Trophoblast cell (in vitro differentiated cells and primary cell): Measurements from ENCODE around the gene CRYGN.
A peak's percentile ranks its signal among the peaks of the same experiment; 100 is the strongest.

Experiments used
- DNase-seq, 2 donors: peaks; one replicate each; pipeline ENCODE4 v3.0.0-alpha.2; 2016
- H2AFZ ChIP-seq: 2 replicates; pipeline ENCODE4 v1.6.1; 2013; ENCODE audit warnings: low read length, moderate library complexity, mild to moderate bottlenecking; ENCODE audit not compliant: insufficient read depth, poor library complexity
- H2AK5ac ChIP-seq: 2 replicates; pipeline ENCODE4 v1.6.1; 2013; ENCODE audit warnings: mild to moderate bottlenecking, low read length
- H2BK120ac ChIP-seq: 2 replicates; pipeline ENCODE4 v1.6.1; 2013; ENCODE audit warnings: low read length, mild to moderate bottlenecking, moderate library complexity; ENCODE audit not compliant: insufficient read depth, poor library complexity
- H2BK12ac ChIP-seq: 2 replicates; pipeline ENCODE4 v1.6.1; 2013; ENCODE audit warnings: mild to moderate bottlenecking, low read length, moderate library complexity
- H2BK5ac ChIP-seq: 2 replicates; pipeline ENCODE4 v1.6.1; 2013; ENCODE audit warnings: low read length, low read depth, moderate library complexity, mild to moderate bottlenecking; ENCODE audit not compliant: poor library complexity
- H3K14ac ChIP-seq: 2 replicates; pipeline ENCODE4 v1.6.1; 2013; ENCODE audit warnings: mild to moderate bottlenecking, low read length
- H3K18ac ChIP-seq: 2 replicates; pipeline ENCODE4 v1.6.1; 2013; ENCODE audit warnings: mild to moderate bottlenecking, low read length
- H3K23ac ChIP-seq: 2 replicates; pipeline ENCODE4 v1.6.1; 2013; ENCODE audit warnings: low read length
- H3K27ac ChIP-seq: 2 replicates; pipeline ENCODE4 v1.5.1; 2013; ENCODE audit warnings: low read depth, mild to moderate bottlenecking, inconsistent platforms, low read length, moderate library complexity
- H3K27me3 ChIP-seq: 2 replicates; pipeline ENCODE4 v1.6.1; 2013; ENCODE audit warnings: inconsistent platforms, mild to moderate bottlenecking, low read length, moderate library complexity; ENCODE audit not compliant: insufficient read depth
- H3K36me3 ChIP-seq, 2 experiments: 1 replicate in 1 of 2; 2 replicates in 1 of 2; pipeline ENCODE4 v1.6.1; 2013; ENCODE audit warnings: low read length in 2 of 2, mild to moderate bottlenecking in 2 of 2, moderate library complexity in 1 of 2; ENCODE audit not compliant: insufficient read depth in 2 of 2, control insufficient read depth in 1 of 2
- H3K4ac ChIP-seq: 2 replicates; pipeline ENCODE4 v1.6.1; 2013; ENCODE audit warnings: low read depth, mild to moderate bottlenecking, low read length, moderate library complexity
- H3K4me1 ChIP-seq, 2 experiments: 1 replicate in 1 of 2; 2 replicates in 1 of 2; pipeline ENCODE4 v1.6.1; 2013; ENCODE audit warnings: low read length in 2 of 2, mild to moderate bottlenecking in 2 of 2, moderate library complexity in 1 of 2; ENCODE audit not compliant: insufficient read depth in 2 of 2, control insufficient read depth in 1 of 2
- H3K4me2 ChIP-seq: 2 replicates; pipeline ENCODE4 v1.6.1; 2013; ENCODE audit warnings: inconsistent platforms, mild to moderate bottlenecking, low read length, moderate library complexity
- H3K4me3 ChIP-seq: 2 replicates; pipeline ENCODE4 v1.5.1; 2013; ENCODE audit warnings: mild to moderate bottlenecking, low read depth, low read length, inconsistent platforms
- H3K79me1 ChIP-seq: one replicate; pipeline ENCODE4 v1.6.1; 2013; ENCODE audit warnings: low read length
- H3K79me2 ChIP-seq: 2 replicates; pipeline ENCODE4 v1.6.1; 2013; ENCODE audit warnings: low read length, mild to moderate bottlenecking; ENCODE audit not compliant: control insufficient read depth, insufficient read depth, poor library complexity
- H3K9ac ChIP-seq: 2 replicates; pipeline ENCODE4 v1.6.1; 2013; ENCODE audit warnings: mild to moderate bottlenecking, low read length
- H3K9me3 ChIP-seq: 2 replicates; pipeline ENCODE4 v1.6.1; 2013; ENCODE audit warnings: low read depth, mild to moderate bottlenecking, control low read depth, inconsistent platforms, low read length; ENCODE audit not compliant: insufficient read depth
- H4K12ac ChIP-seq: 2 replicates; pipeline ENCODE4 v1.6.1; 2013; ENCODE audit warnings: low read depth, mild to moderate bottlenecking, low read length, moderate library complexity
- H4K8ac ChIP-seq: 2 replicates; pipeline ENCODE4 v1.6.1; 2013; ENCODE audit warnings: low read depth, mild to moderate bottlenecking, low read length, moderate library complexity
- H4K91ac ChIP-seq: one replicate; pipeline ENCODE4 v1.6.1; 2013; ENCODE audit warnings: low read depth, mild to moderate bottlenecking, low read length, moderate library complexity
- WGBS: extraction: QIAGEN DNeasy Blood & Tissue Kit; methylation state at CpG from one replicate; pipeline ENCODE4 v1.1.7; 2013; ENCODE audit warnings: missing lambda C conversion rate; ENCODE audit not compliant: insufficient read length, insufficient coverage; ENCODE audit errors: extremely low coverage; 5-methylcytosine and 5-hydroxymethylcytosine counted together

CRYGN gene

GRCh38 chr7:151428378-151429236 lies 11.3 kb downstream of the CRYGN start:
- Histone ChIP-seq H3K23ac (no peak overlapping the region), H3K9ac (no peak overlapping the region), H3K4ac (no peak overlapping the region), H3K79me1 (peaks cover 22% of the 10 kb centered on the region), H3K14ac (peak overlapping the region; percentile 67), H3K79me2 (peaks cover 3% of the 10 kb centered on the region), H3K4me3 (no peak overlapping the region), H2AFZ (no peak overlapping the region), H2BK5ac (peak overlapping the region; percentile 73), H3K36me3 (no peaks in the 10 kb centered on the region), H3K27ac (peak overlapping the region; percentile 91), H3K18ac (peak overlapping the region; percentile 42), H2AK5ac (peak overlapping the region; percentile 34), H3K27me3 (no peaks in the 10 kb centered on the region), H2BK120ac (peak overlapping the region; percentile 56), H3K4me2 (peak overlapping the region; percentile 47), H4K12ac (peak overlapping the region; percentile 6), H4K91ac (peak overlapping the region; percentile 64), H4K8ac (peak overlapping the region; percentile 43), H3K4me1 (peaks cover 32 to 37% of the 10 kb centered on the region in 2 experiments), H3K9me3 (no peaks in the 10 kb centered on the region), H2BK12ac (peak overlapping the region; percentile 84)
- no CpG with 5 or more reads among the region's 13 CpGs for WGBS
- DNase-seq = no peak

- Histone ChIP-seq H3K14ac (peak overlapping the region; percentile 86), H3K36me3 (no peaks in the 10 kb centered on the region), H3K27me3 (no peaks in the 10 kb centered on the region), H3K4me2 (peak overlapping the region; percentile 47), H2BK12ac (peak overlapping the region; percentile 56), H3K4me3 (no peak overlapping the region), H3K27ac (peak overlapping the region; percentile 91), H3K4me1 (peaks cover 32 to 37% of the 10 kb centered on the region in 2 experiments), H2AK5ac (peak overlapping the region; percentile 38), H4K8ac (peak overlapping the region; percentile 59), H2BK5ac (peak overlapping the region; percentile 82), H3K18ac (peak overlapping the region; percentile 85), H3K23ac (no peak overlapping the region), H2AFZ (no peak overlapping the region), H3K79me1 (peaks cover 22% of the 10 kb centered on the region), H2BK120ac (peak overlapping the region; percentile 97), H3K9me3 (no peaks in the 10 kb centered on the region), H4K12ac (no peak overlapping the region), H4K91ac (peak overlapping the region; percentile 93), H3K9ac (no peak overlapping the region), H3K79me2 (peaks cover 3% of the 10 kb centered on the region), H3K4ac (peak overlapping the region; percentile 65)
- no CpG with 5 or more reads among the region's 10 CpGs for WGBS
- DNase-seq = no peak
Measured at GRCh38 chr7:151427705-151428377, 12.1 kb downstream of the CRYGN start.

GRCh38 chr7:151426904-151427704 lies 12.8 kb downstream of the CRYGN start:
- Histone ChIP-seq H3K79me1 (peaks cover 22% of the 10 kb centered on the region), H3K9me3 (no peaks in the 10 kb centered on the region), H3K79me2 (peaks cover 3% of the 10 kb centered on the region), H4K91ac (peak overlapping the region; percentile 93), H3K4me2 (no peak overlapping the region), H3K4ac (peak overlapping the region; percentile 37), H3K23ac (no peak overlapping the region), H4K12ac (no peak overlapping the region), H2AK5ac (peak overlapping the region; percentile 38), H4K8ac (no peak overlapping the region), H3K27me3 (no peaks in the 10 kb centered on the region), H3K9ac (no peak overlapping the region), H3K18ac (peak overlapping the region; percentile 85), H2BK12ac (peak overlapping the region; percentile 37), H3K36me3 (no peaks in the 10 kb centered on the region), H2BK120ac (peak overlapping the region; percentile 97), H2AFZ (no peak overlapping the region), H3K4me3 (no peak overlapping the region), H2BK5ac (peak overlapping the region; percentile 82), H3K27ac (no peak overlapping the region), H3K4me1 (peaks cover 32 to 37% of the 10 kb centered on the region in 2 experiments), H3K14ac (peak overlapping the region; percentile 86)
- DNase-seq = no peak
- no CpG with 5 or more reads among the region's 23 CpGs for WGBS

GRCh38 chr7:151426441-151426903 lies 13.5 kb downstream of the CRYGN start:
- H4K91ac ChIP-seq = no peak overlapping the region
- H3K23ac ChIP-seq = no peak overlapping the region
- peaks cover 22% of the 10 kb centered on the region for H3K79me1 ChIP-seq
- H3K18ac ChIP-seq = no peak overlapping the region
- no peak overlapping the region for H3K4me3 ChIP-seq
- peak in 1 of 2 donors; percentile 38 for DNase-seq
- no peak overlapping the region for H3K9ac ChIP-seq
- H3K14ac ChIP-seq = no peak overlapping the region
- H3K9me3 ChIP-seq = peaks cover 3% of the 10 kb centered on the region
- no peak overlapping the region for H2BK12ac ChIP-seq
- H2AFZ ChIP-seq = no peak overlapping the region
- H2BK5ac ChIP-seq = no peak overlapping the region
- H4K12ac ChIP-seq = no peak overlapping the region
- H4K8ac ChIP-seq = no peak overlapping the region
- H3K4me2 ChIP-seq = no peak overlapping the region
- H3K27me3 ChIP-seq = no peaks in the 10 kb centered on the region
- H3K36me3 ChIP-seq = no peaks in the 10 kb centered on the region
- H3K27ac ChIP-seq = no peak overlapping the region
- peaks cover 32 to 37% of the 10 kb centered on the region in 2 experiments for H3K4me1 ChIP-seq
- H3K79me2 ChIP-seq = peaks cover 3% of the 10 kb centered on the region
- H2BK120ac ChIP-seq = no peak overlapping the region
- WGBS = no CpG with 5 or more reads among the region's 14 CpGs
- no peak overlapping the region for H2AK5ac ChIP-seq
- no peak overlapping the region for H3K4ac ChIP-seq
